ENCODE results near the gene C9orf72.
"Not testable (repeated sequence)": the region's sequence is repeated elsewhere in the genome, so short reads cannot be mapped to it uniquely, and the experiment has no call there.

Gene C9orf72

DNA sequence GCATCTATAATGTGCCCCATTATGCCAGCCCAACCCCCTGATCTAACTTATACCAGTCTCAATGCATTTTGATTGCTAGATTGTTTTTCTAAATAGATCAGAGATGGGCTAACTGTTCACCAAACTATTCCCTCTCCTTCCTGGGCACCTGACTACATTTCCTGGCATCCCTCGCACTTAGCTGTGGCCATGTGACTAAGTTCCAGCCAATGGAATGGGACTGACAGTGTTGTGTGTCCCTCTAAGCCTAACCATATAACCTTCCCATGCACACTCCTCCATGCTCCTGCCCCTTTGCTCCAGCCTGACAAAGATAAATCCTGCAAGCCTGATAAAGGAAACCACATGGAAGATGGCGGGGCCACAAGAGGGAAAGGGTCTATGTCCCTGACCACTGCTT is 61.5 kb downstream of the C9orf72 start:
- no peaks in the 10 kb centered on the region for H3K36me3 ChIP-seq (ENCODE audit: control insufficient read depth, insufficient read depth, low read length)
- H3K9me3 ChIP-seq (ENCODE audit: control insufficient read depth, insufficient read depth, low read length), result no peaks in the 10 kb centered on the region
- no peak overlapping the region for H3K9ac ChIP-seq (ENCODE audit: low read depth, low read length)
- no peak overlapping the region for H3K4me3 ChIP-seq (ENCODE audit: low read depth, low read length)
- no peak overlapping the region for H3K27ac ChIP-seq (ENCODE audit: low read depth, low read length)
- H3K27me3 ChIP-seq (ENCODE audit: control insufficient read depth, insufficient read depth, low read length), result no peaks in the 10 kb centered on the region
- no peaks in the 10 kb centered on the region for H3K4me1 ChIP-seq (ENCODE audit: control insufficient read depth, insufficient read depth, low read length)

DNA sequence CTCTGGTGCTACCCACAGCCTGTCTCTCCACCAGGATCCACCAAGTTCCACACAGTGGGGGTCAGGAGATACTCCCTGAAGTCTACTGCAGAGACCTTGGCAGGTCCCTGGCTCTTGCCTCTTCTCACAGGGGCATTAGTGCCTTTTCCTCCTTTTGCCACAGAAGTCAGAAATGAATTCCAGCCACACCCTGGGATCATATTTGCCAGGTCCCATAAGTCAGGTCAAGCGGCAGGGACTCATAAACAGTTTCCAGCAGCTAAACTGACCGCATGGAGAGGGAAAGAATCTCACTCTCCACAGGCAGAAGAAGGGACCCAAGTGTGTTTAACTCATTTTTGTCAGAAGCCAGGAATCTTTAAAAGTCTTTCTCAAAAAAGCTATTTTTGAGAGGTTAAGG is 62.5 kb downstream of the C9orf72 start:
- Histone ChIP-seq H3K27ac (ENCODE audit: low read depth, low read length) (no peak overlapping the region), H3K4me1 (ENCODE audit: control insufficient read depth, insufficient read depth, low read length) (no peaks in the 10 kb centered on the region), H3K36me3 (ENCODE audit: control insufficient read depth, insufficient read depth, low read length) (no peaks in the 10 kb centered on the region), H3K9me3 (ENCODE audit: control insufficient read depth, insufficient read depth, low read length) (no peaks in the 10 kb centered on the region), H3K4me3 (ENCODE audit: low read depth, low read length) (no peak overlapping the region), H3K27me3 (ENCODE audit: control insufficient read depth, insufficient read depth, low read length) (no peaks in the 10 kb centered on the region), H3K9ac (ENCODE audit: low read depth, low read length) (no peak overlapping the region)

DNA sequence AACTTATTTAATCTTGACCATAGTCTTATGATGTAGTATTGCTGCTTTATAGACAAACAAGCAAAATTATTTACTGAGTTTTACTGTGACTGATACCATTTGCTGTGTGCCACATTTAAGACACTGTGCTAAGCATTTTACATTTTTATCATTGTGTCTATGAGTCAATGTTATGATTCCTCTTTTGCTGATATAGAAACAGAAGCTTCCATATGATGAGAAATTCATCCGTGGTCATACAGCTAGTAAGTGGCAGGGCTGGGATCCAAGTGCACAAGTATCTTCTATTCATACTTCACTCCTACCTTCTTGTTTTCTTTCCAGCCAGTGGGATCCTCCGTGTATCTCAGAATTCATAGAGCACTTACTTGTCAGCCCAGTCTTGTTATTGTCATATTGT is 66.3 kb downstream of the C9orf72 start:
- Histone ChIP-seq H3K4me1 (ENCODE audit: control insufficient read depth, insufficient read depth, low read length) (no peaks in the 10 kb centered on the region), H3K36me3 (ENCODE audit: control insufficient read depth, insufficient read depth, low read length) (no peaks in the 10 kb centered on the region), H3K9me3 (ENCODE audit: control insufficient read depth, insufficient read depth, low read length) (no peaks in the 10 kb centered on the region), H3K27me3 (ENCODE audit: control insufficient read depth, insufficient read depth, low read length) (no peaks in the 10 kb centered on the region), H3K4me3 (ENCODE audit: low read depth, low read length) (no peak overlapping the region), H3K27ac (ENCODE audit: low read depth, low read length) (no peak overlapping the region), H3K9ac (ENCODE audit: low read depth, low read length) (no peak overlapping the region)

DNA sequence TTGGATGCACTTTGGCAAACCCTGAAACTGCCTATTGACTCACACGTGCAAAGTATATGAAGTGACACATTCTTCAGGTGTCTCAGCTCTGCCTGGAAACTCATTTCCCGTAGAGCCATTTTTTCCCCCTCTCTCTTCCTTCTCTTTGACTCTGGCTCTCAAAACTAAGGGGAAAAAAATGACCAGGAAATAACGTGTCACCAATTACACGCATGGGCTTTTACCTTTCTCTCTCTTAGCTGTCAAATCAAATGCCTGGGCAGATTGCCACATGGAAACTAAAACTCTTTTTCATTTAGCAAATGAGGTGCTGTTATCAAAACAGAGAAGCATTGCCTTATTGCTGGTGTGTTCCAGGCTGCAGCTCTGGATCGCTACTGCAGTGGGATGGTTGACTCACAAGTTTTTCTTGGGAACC is 67.5 kb downstream of the C9orf72 start:
- H3K27me3 ChIP-seq (ENCODE audit: control insufficient read depth, insufficient read depth, low read length), result no peaks in the 10 kb centered on the region
- H3K4me3 ChIP-seq (ENCODE audit: low read depth, low read length), result no peak overlapping the region
- H3K9me3 ChIP-seq (ENCODE audit: control insufficient read depth, insufficient read depth, low read length), result no peaks in the 10 kb centered on the region
- no peaks in the 10 kb centered on the region for H3K36me3 ChIP-seq (ENCODE audit: control insufficient read depth, insufficient read depth, low read length)
- H3K27ac ChIP-seq (ENCODE audit: low read depth, low read length), result no peak overlapping the region
- H3K9ac ChIP-seq (ENCODE audit: low read depth, low read length), result no peak overlapping the region
- no peaks in the 10 kb centered on the region for H3K4me1 ChIP-seq (ENCODE audit: control insufficient read depth, insufficient read depth, low read length)

DNA sequence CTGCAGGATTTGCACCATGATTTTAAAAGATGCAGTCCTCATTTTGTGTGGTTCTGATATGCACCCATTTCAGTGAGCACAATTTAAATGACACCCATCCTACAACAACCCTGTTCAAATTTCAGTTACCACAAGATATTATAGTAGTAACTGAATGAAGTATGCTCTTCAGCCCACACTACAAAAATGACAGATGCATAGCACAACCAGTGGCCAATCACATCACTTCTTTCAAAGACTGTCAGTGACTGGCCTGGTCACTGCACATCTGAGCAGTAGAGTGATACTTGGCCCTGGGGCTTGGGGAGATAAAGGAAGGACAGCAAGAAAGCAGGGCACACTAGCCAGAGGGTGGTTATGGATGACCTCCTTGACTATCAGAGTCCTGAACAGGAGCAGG is 69.0 kb downstream of the C9orf72 start:
- no peaks in the 10 kb centered on the region for H3K36me3 ChIP-seq (ENCODE audit: control insufficient read depth, insufficient read depth, low read length)
- H3K4me3 ChIP-seq (ENCODE audit: low read depth, low read length), result no peak overlapping the region
- H3K9ac ChIP-seq (ENCODE audit: low read depth, low read length), result no peak overlapping the region
- H3K27ac ChIP-seq (ENCODE audit: low read depth, low read length), result no peak overlapping the region
- no peaks in the 10 kb centered on the region for H3K27me3 ChIP-seq (ENCODE audit: control insufficient read depth, insufficient read depth, low read length)
- peaks cover 9% of the 10 kb centered on the region for H3K4me1 ChIP-seq (ENCODE audit: control insufficient read depth, insufficient read depth, low read length)
- no peaks in the 10 kb centered on the region for H3K9me3 ChIP-seq (ENCODE audit: control insufficient read depth, insufficient read depth, low read length)

DNA sequence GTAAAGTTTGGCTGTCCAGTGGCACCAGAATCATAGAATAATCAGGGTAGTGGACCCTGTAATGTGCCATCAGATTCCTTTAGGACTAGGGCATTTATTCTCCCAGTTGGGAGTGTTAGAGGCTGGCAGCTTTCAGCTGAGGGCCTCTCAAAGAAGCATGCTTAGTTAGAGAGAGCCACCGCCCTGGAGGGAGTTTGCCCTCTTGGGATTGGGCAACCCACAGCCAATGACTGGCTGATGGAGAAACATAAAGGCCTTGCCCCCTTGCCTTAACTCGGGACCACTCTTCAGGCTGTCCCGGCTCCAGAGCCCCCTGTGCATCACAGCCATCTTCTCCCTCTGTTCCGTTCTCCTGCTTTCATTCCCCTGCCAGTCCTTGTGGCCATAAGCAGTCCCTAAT is 69.7 kb downstream of the C9orf72 start:
- no peaks in the 10 kb centered on the region for H3K36me3 ChIP-seq (ENCODE audit: control insufficient read depth, insufficient read depth, low read length)
- H3K27ac ChIP-seq (ENCODE audit: low read depth, low read length), result no peak overlapping the region
- H3K9me3 ChIP-seq (ENCODE audit: control insufficient read depth, insufficient read depth, low read length), result no peaks in the 10 kb centered on the region
- H3K4me1 ChIP-seq (ENCODE audit: control insufficient read depth, insufficient read depth, low read length), result peaks cover 16% of the 10 kb centered on the region
- H3K27me3 ChIP-seq (ENCODE audit: control insufficient read depth, insufficient read depth, low read length), result no peaks in the 10 kb centered on the region
- H3K9ac ChIP-seq (ENCODE audit: low read depth, low read length), result no peak overlapping the region
- H3K4me3 ChIP-seq (ENCODE audit: low read depth, low read length), result no peak overlapping the region

DNA sequence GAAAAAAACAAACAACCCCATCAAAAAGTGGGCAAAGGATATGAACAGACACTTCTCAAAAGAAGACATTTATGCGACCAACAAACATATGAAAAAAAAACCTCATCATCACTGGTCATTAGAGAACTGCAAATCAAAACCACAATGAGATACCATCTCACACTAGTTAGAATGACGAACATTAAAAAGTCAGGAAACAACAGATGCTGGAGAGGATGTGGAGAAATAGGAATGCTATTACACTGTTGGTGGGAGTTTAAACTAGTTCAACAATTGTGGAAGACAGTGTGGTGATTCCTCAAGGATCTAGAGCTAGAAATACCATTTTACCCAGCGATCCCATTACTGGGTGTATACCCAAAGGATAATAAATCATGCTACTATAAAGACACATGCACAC is 72.4 kb downstream of the C9orf72 start:
- not testable (repeated sequence) for H3K4me3 ChIP-seq (ENCODE audit: low read depth, low read length); H3K36me3 ChIP-seq (ENCODE audit: control insufficient read depth, insufficient read depth, low read length); H3K9ac ChIP-seq (ENCODE audit: low read depth, low read length); H3K9me3 ChIP-seq (ENCODE audit: control insufficient read depth, insufficient read depth, low read length); H3K27ac ChIP-seq (ENCODE audit: low read depth, low read length); H3K27me3 ChIP-seq (ENCODE audit: control insufficient read depth, insufficient read depth, low read length)
- peaks cover 43% of the 10 kb centered on the region for H3K4me1 ChIP-seq (ENCODE audit: control insufficient read depth, insufficient read depth, low read length)

DNA sequence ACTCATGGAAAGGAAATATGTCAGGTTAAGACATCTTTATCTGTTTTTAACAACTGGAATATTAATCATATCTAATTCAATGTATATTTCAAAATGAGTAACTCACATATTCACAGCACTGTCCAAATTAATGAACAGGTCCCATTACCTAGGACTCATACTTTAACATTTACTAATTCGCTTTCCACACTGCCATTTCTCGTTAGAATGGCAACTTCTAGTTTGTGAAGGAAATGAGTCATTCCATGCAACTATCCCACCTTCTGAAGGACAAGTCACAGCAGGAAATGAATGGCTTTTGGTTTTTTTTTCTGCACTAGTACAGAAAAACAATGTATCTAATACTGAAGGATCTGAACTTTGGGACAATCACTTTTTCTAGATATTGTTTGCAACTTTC is 73.8 kb downstream of the C9orf72 start:
- Histone ChIP-seq H3K36me3 (ENCODE audit: control insufficient read depth, insufficient read depth, low read length) (no peaks in the 10 kb centered on the region), H3K27me3 (ENCODE audit: control insufficient read depth, insufficient read depth, low read length) (no peaks in the 10 kb centered on the region), H3K9ac (ENCODE audit: low read depth, low read length) (no peak overlapping the region), H3K4me1 (ENCODE audit: control insufficient read depth, insufficient read depth, low read length) (peaks cover 50% of the 10 kb centered on the region), H3K27ac (ENCODE audit: low read depth, low read length) (peak overlapping the region; percentile 62), H3K4me3 (ENCODE audit: low read depth, low read length) (no peak overlapping the region), H3K9me3 (ENCODE audit: control insufficient read depth, insufficient read depth, low read length) (no peaks in the 10 kb centered on the region)

DNA sequence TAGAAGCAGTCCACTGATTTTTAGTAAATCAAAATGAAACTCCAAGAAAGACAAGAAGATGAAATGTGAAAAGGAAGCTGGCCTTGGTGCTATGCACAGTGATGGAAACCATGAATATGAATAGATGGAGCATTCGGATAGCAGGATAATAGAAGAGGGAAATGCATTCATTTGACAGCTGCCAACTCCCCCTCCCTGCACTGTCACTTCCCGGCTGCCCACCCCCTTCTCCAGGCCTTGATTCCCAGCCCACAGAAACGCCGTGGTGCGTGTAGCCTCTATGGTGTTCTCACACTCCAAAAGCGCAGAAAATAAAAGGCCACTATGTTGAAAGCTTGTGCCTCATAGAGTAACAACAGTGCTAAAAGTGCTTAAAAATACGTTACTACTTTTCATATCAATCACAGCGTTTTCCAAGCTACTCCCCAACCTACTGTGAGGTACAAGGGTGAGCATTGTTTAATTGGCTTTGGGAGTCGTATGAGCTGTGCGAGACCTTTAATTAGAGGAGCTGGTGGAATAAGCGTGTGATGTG is 75.3 kb downstream of the C9orf72 start:
- Histone ChIP-seq H3K36me3 (ENCODE audit: control insufficient read depth, insufficient read depth, low read length) (no peaks in the 10 kb centered on the region), H3K9me3 (ENCODE audit: control insufficient read depth, insufficient read depth, low read length) (no peaks in the 10 kb centered on the region), H3K4me3 (ENCODE audit: low read depth, low read length) (peak overlapping the region; percentile 29; the same call in 1 of the 2 replicates), H3K27ac (ENCODE audit: low read depth, low read length) (peak overlapping the region; percentile 45), H3K27me3 (ENCODE audit: control insufficient read depth, insufficient read depth, low read length) (no peaks in the 10 kb centered on the region), H3K9ac (ENCODE audit: low read depth, low read length) (no peak overlapping the region), H3K4me1 (ENCODE audit: control insufficient read depth, insufficient read depth, low read length) (peaks cover 50% of the 10 kb centered on the region)
